Measurements from ENCODE around the gene GNGT1.

GRCh38 chr7:93948106-93948505, 41.7 kb downstream of the GNGT1 start:
- TF ChIP-seq PPARA (CRISPR knock-in tag; IDR thresholded peaks at IDR 0.05; ENCODE audit: borderline replicate concordance) (no peak), ZFP30 (CRISPR knock-in tag; IDR thresholded peaks at IDR 0.05) (no peak), RARB (CRISPR knock-in tag; IDR thresholded peaks at IDR 0.05) (no peak), PATZ1 (CRISPR knock-in tag; IDR thresholded peaks at IDR 0.05; ENCODE audit: borderline replicate concordance) (no peak), POU6F1 (CRISPR knock-in tag; IDR thresholded peaks at IDR 0.05; ENCODE audit: borderline replicate concordance, low read depth) (no peak), ISL1 (CRISPR knock-in tag; IDR thresholded peaks at IDR 0.05) (peak; percentile 42; the same call in 1 of the 2 replicates), ARNTL (CRISPR knock-in tag; IDR thresholded peaks at IDR 0.05; ENCODE audit: borderline replicate concordance, low read depth) (no peak), ESRRG (CRISPR knock-in tag; IDR thresholded peaks at IDR 0.05) (no peak), SNAI2 (CRISPR knock-in tag; IDR thresholded peaks at IDR 0.05) (no peak), BACH2 (CRISPR knock-in tag; IDR thresholded peaks at IDR 0.05; ENCODE audit: borderline replicate concordance) (no peak), CSRNP3 (CRISPR knock-in tag; IDR thresholded peaks at IDR 0.05) (no peak), TOX (CRISPR knock-in tag; IDR thresholded peaks at IDR 0.05; ENCODE audit: borderline replicate concordance) (no peak), OSR1 (CRISPR knock-in tag; IDR thresholded peaks at IDR 0.05) (no peak), CREB5 (CRISPR knock-in tag; IDR thresholded peaks at IDR 0.05; ENCODE audit: low read depth) (no peak)

Measured in SK-N-SH treated with all-trans-retinoic acid at 6 μM for 48 hours (cell line).